ENCODE measurements around the gene TMEM54. TPM values are rescaled to one million over a fixed set of nuclear protein-coding genes. Genes with fewer than 3 reads are reported as not detected.

The TMEM54 gene
- total and polyA plus RNA-seq, 9 of the 15 experiments (the other 6 are each of a cell fraction or from before 2014, with no cell fraction given): 1.00 to 16.2 (median 8.2) TPM

GRCh38 chr1:32907435-32907834 is 6.2 kb upstream of the TMEM54 start (continued):
- TF ChIP-seq ELK3 (CRISPR knock-in tag; IDR thresholded peaks at IDR 0.05) (no peak), NR2C2 (CRISPR knock-in tag; IDR thresholded peaks at IDR 0.05) (no peak), NR2C2 (tag; IDR thresholded peaks at IDR 0.05) (no peak), GABPA (tag; conservative IDR thresholded peaks at IDR 0.05; ENCODE audit: low read depth) (0 out of 2 replicates have a peak, but pooled peaks have one; percentile 37), STAT5B (CRISPR knock-in tag; IDR thresholded peaks at IDR 0.05) (no peak), ZNF280B (CRISPR knock-in tag; IDR thresholded peaks at IDR 0.05) (no peak), ETS2 (tag; IDR thresholded peaks at IDR 0.05; ENCODE audit: borderline replicate concordance, poor library complexity, severe bottlenecking) (no peak), TAF9B (IDR thresholded peaks at IDR 0.05; ENCODE audit: partially characterized antibody) (no peak), HDAC3 (IDR thresholded peaks at IDR 0.05; ENCODE audit: borderline replicate concordance, partially characterized antibody) (no peak), SRF (CRISPR knock-in tag; IDR thresholded peaks at IDR 0.05) (no peak), ZNF764 (CRISPR knock-in tag; IDR thresholded peaks at IDR 0.05; ENCODE audit: low read depth) (0 out of 2 replicates have a peak, but pooled peaks have one; percentile 13), PTBP1 (IDR thresholded peaks at IDR 0.05; ENCODE audit: low read depth, low read length) (no peak), SNRNP70 (optimal IDR thresholded peaks at IDR 0.05; ENCODE audit: low read depth, low read length) (no peak), SPI1 (IDR thresholded peaks at IDR 0.05; ENCODE audit: borderline replicate concordance, low read depth, low read length) (peak; percentile 96), CXXC5 (CRISPR knock-in tag; IDR thresholded peaks at IDR 0.05) (no peak)

Data from K562 (cell line).